GM19397 (cell line): Measurements from ENCODE around the gene DNAJC12.
"Not testable (repeated sequence)": the region's sequence is repeated elsewhere in the genome, so short reads cannot be mapped to it uniquely, and the experiment has no call there.

ENCODE experiments used
- ATAC-seq: cut with Tn5 transposase; IDR thresholded peaks from one replicate; pipeline ENCODE4 v1.9.1; 2021; ENCODE audit warnings: mild to moderate bottlenecking, moderate library complexity; ENCODE audit not compliant: unreplicated experiment

The DNAJC12 gene

GRCh38 chr10:67841737-67842136 is 3.7 kb upstream of the DNAJC12 start:
- ATAC-seq: no peak

GRCh38 chr10:67839951-67840350 is 2.0 kb upstream of the DNAJC12 start:
- ATAC-seq: no peak

- not testable (repeated sequence) for ATAC-seq
These were observed 1.5 kb upstream of the DNAJC12 start for GRCh38 chr10:67839511-67839910.

- ATAC-seq: no peak
These were observed 1.0 kb downstream of the DNAJC12 start for GRCh38 chr10:67836972-67837371.

DNA sequence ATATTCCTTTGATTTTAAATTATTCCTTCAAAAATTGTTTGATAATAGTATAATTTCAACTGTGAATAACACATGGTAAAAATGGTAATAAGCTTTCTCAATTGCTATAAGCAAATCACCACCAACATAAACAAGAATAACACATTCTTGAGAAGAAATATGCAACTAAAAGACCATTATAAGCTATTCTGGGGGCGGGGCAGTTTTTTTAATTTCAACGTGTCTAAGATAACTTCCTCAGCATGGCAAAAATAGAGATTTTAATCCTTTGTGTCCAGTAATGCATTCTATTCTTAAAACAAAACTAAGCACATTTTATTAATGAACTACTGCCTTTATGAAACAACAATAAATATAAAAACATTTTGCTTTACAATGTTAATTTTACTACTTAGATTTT is 1.5 kb downstream of the DNAJC12 start:
- no peak for ATAC-seq

DNA sequence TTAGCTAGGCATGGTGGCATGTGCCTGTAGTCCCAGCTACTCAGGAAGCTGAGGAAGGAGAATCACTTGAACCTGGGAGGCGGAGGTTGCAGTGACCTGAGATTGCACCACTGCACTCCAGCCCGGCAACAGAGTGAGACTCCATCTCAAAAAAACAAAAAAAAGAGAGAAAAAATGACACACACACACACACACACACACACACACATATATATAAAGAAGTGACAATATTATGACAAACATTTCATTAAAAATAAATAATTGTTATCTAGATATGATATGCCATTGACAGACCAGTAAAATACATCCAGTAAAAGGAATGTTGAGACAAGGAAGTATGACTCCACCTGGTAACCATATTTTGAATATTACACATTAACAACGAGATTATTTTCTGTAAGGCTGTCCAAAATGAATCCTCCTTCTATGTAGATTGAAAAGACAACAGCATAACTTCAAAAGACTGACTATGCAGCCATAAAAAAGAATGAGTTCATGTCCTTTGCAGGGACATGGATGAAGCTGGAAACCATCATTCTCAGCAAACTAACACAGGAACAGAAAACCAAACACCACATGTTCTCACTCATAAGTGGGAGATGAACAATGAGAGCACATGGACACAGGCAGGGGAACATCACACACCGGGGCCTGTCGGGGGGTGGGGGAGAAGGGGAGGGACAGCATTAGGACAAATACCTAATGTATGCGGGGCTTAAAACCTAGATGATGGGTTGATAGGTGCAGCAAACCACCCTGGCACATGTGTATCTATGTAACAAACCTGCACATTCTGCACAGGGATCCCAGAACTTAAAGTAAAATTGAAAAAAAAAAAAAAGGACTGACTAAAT is 2.2 kb downstream of the DNAJC12 start:
- not testable (repeated sequence) for ATAC-seq

DNA sequence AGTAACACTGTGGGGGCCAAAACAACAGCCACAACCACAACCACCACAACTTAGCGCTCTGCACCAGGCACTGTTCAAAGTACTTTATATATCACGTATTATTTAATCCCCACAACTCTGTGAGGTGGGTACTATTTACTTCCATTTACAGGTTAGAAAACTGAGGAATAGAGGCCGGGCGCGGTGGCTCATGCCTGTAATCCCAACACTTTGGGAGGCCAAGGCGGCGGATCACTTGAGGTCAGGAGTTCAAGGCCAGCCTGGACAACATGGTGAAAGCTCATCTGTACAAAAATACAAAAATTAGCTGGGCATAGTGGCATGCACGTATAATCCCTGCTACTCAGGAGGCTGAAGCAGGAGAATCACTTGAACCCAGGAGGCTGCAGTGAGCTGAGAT is 3.6 kb downstream of the DNAJC12 start:
- ATAC-seq: no peak

DNA sequence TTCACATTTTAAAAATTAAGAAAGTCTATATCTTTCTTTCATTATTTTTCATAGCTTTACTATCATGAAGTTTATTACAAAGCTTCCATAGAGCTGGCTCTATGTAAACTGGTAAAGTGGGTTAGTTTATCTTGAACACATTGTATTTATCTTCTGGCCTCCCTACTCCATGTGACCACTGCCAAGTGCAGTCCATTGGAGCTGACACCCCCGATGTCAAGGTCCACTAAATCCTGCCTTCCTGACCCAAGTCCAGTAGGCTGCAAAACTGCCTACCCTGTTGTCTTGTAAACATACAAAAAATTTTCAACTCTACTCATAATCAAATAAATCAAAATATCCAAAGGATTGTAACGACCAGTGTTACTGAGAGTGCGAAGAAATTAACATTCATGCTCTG is 10.2 kb downstream of the DNAJC12 start:
- ATAC-seq: no peak

GRCh38 chr10:67819768-67820204 is 18.2 kb downstream of the DNAJC12 start:
- no peak for ATAC-seq

DNA sequence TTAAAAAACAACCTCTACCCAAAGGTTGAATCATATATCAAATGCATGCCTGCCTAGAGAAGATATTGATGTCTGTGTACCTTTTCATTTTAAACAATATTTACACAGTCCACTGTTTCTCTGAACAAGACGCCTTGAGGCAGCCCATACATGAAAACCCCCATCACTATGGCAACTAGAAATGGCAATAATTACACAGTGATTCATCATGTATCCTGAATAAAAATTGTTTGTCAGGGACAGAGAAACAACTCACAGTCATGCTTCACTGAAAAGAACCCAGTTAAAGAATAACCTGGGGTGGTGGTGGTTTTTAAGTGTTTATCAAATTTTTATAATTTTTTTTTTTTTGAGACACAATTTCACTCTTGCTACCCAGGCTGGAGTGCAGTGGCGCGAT is 19.7 kb downstream of the DNAJC12 start:
- ATAC-seq: no peak

GRCh38 chr10:67816719-67817118 is 21.3 kb downstream of the DNAJC12 start:
- ATAC-seq: no peak

DNA sequence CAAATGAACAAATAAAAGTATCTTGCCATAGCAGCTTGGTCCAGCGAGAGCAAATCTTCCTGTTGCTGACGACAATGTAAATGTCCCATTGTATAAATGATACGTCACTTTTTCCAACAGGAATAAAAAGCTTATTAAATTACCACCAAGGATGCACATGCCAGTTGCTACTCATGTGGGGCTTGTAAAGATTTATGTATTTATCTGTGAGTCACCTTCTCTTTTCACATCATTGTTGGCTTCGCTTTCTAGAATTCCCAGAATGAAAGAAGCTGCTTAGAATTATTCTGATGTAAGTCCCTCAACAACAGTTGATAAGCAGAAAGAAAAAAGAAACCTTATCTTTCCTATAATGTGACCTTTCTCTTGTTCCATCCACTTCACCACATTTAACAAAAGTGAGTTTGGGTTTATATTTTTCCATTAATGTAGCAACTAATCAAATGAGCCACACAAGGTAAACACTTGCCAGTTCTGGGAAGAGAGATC is 22.4 kb downstream of the DNAJC12 start:
- ATAC-seq: no peak

GRCh38 chr10:67812007-67812406 is 26.0 kb downstream of the DNAJC12 start:
- no peak for ATAC-seq

- no peak for ATAC-seq
These were observed 28.9 kb downstream of the DNAJC12 start for GRCh38 chr10:67809107-67809506.

- ATAC-seq: no peak
These were observed 29.3 kb downstream of the DNAJC12 start for GRCh38 chr10:67808704-67809103.

DNA sequence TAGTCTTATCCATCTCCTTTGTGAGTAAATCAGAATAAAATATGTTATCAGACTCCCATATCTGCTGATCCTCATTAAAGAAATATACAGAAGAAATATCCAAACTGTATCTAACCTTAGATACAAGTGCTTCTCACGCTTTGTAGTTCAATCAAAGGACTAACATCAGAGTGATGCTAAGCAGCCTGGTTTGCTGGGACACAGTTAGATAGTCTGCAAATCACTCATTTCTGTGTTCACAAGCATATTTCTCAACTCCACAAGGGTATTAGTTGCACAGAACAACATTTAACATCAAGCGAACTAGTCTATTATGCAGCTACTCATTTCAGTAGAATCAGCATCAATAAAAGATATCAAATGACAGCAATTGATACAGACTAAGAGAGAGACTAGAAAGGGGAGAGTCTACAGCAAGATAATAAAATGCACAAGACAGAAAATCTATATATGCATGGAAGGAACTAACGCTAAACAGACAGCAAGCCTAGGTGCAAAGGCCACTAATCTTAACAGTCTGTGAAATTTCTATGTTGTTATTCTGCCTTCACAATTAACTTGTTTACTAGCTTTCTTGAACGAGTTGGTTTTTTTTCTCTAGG is 30.0 kb downstream of the DNAJC12 start:
- ATAC-seq: no peak

- ATAC-seq: no peak
These were observed 33.7 kb downstream of the DNAJC12 start for GRCh38 chr10:67804395-67804678.

DNA sequence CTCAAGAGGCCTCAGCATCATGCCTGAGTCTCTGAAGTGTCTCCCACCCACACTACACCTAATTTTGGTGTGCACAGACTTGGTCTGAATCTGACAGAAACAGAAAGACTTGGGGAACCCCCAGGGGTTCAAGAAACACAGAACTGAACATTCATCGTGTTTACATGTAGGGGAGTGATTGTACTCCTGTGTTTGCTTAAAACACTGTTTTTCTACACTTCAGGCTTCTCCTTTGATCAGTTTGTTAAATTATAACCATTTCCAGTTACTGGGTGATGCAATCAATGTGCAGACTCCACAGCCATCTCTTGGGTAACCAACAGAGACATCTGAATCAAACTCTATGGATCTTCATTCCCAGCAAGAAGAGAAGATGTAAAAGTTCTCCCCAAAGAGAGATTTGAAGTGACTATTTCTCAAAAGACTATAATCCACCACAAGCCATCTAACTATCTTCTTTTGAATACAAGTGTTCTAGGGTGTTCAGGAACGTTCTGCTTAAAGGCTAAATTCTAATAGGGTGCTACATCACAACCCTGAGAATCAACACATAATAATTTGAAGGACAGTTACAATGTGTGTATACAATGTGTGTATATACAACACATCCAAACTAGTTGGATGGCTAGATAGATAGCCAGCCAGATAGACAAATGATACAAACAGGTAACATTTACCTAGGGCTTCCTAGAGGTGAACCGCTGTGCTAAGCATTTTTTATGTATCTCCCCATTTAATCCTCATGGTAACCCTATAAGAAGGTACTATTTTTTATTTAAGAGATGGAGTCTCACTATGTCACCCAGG is 34.2 kb downstream of the DNAJC12 start:
- ATAC-seq: no peak

GRCh38 chr10:67802767-67803538 is 35.0 kb downstream of the DNAJC12 start:
- ATAC-seq: no peak

GRCh38 chr10:67801118-67801517 is 36.9 kb downstream of the DNAJC12 start:
- ATAC-seq: no peak

- no peak for ATAC-seq
These were observed 43.0 kb downstream of the DNAJC12 start for GRCh38 chr10:67794909-67795460.
